Stimulated activated naive CD8-positive, alpha-beta T cell treated with anti-CD3 and anti-CD28 coated beads, Interleukin-15, amount 100 ng/mL, for 72 hours (primary cell): ENCODE results near the gene CRADD.
"Not testable (repeated sequence)": the region's sequence is repeated elsewhere in the genome, so short reads cannot be mapped to it uniquely, and the experiment has no call there.

Experiments used
- ATAC-seq: fragments of 150-1000 bp; cut with Tn5 transposase; 2 replicates; pipeline ENCODE4 v1.10.0; 2021; ENCODE audit warnings: mild to moderate bottlenecking, moderate library complexity
- DNase-seq, 2 donors: peaks; one replicate each; pipeline ENCODE4 v3.0.0; 2021 to 2022
- H3K27ac Mint-ChIP-seq, 2 donors: one replicate each; pipeline ENCODE4 v1.8.0; 2022; ENCODE audit warnings: mild to moderate bottlenecking in 2 of 2, mixed read lengths in 2 of 2, moderate library complexity in 2 of 2
- H3K27me3 Mint-ChIP-seq: one replicate; pipeline ENCODE4 v1.8.0; 2022; ENCODE audit warnings: mixed read lengths
- H3K4me1 Mint-ChIP-seq: one replicate; pipeline ENCODE4 v1.8.0; 2022; ENCODE audit warnings: mild to moderate bottlenecking, mixed read lengths
- H3K4me3 Mint-ChIP-seq, 2 donors: one replicate each; pipeline ENCODE4 v1.8.0; 2022; ENCODE audit warnings: mild to moderate bottlenecking in 2 of 2, mixed read lengths in 2 of 2, moderate library complexity in 1 of 2
- H3K9me3 Mint-ChIP-seq, 2 donors: one replicate each; pipeline ENCODE4 v1.8.0; 2022; ENCODE audit warnings: mixed read lengths in 2 of 2

CRADD gene

GRCh38 chr12:93763746-93764147 is 86.6 kb downstream of the CRADD start:
- peaks cover 68% of the 10 kb centered on the region for H3K4me1 Mint-ChIP-seq
- H3K4me3 Mint-ChIP-seq: no peak overlapping the region
- DNase-seq (no peak), ATAC-seq (no peak)
- H3K27ac Mint-ChIP-seq: no peak overlapping the region
- H3K27me3 Mint-ChIP-seq: no peaks in the 10 kb centered on the region
- no peaks in the 10 kb centered on the region for H3K9me3 Mint-ChIP-seq

DNA sequence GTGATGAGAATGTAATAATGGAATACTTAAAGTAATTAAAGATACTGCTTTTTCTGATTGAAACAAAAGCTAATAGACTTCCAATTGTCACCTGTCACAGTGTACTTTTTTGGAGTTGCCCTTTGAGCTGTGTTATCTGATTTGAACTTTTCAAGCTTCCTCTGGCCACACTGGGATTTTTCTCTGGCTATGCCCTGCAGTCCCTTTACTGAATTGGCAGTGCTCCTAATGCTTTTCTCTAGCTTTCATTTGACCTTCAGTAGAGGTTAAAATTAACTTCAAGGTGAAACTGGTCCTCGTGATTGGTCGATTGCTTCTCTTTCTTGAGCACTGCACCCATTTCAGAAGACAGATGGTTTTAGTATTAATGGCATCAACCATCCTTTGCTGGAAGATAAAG is 89.2 kb downstream of the CRADD start:
- Mint-ChIP-seq H3K4me3 (no peak overlapping the region), H3K4me1 (peaks cover 48% of the 10 kb centered on the region), H3K9me3 (peaks cover 0 to 6% of the 10 kb centered on the region in 2 donors), H3K27me3 (no peaks in the 10 kb centered on the region), H3K27ac (no peak overlapping the region)
- ATAC-seq: no peak
- no peak for DNase-seq

GRCh38 chr12:93766796-93767523 is 89.8 kb downstream of the CRADD start:
- peak; percentile 89 for ATAC-seq
- no peak overlapping the region for H3K27ac Mint-ChIP-seq
- DNase-seq: peak; percentile 22 to 29
- peaks cover 45% of the 10 kb centered on the region for H3K4me1 Mint-ChIP-seq
- peaks cover 0 to 6% of the 10 kb centered on the region in 2 donors for H3K9me3 Mint-ChIP-seq
- peak overlapping the region in 1 of 2 donors; percentile 26 for H3K4me3 Mint-ChIP-seq
- no peaks in the 10 kb centered on the region for H3K27me3 Mint-ChIP-seq

DNA sequence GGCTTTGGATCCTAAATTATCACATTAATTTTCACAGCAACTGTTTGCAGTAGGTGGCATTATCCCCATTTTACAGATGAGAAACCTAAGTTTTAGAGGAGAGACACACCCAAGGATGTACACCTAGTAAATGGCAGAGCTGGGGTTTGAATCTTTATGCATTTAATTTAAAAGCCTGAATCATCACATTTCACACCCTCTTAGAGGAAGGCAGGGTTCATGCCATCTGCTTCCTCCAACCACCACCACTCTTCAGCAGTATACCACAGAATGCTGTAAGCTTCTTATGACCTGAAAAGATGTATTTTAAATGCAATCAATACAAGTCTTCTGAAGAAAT is 90.3 kb downstream of the CRADD start:
- no peaks in the 10 kb centered on the region for H3K27me3 Mint-ChIP-seq
- H3K9me3 Mint-ChIP-seq: peaks cover 0 to 6% of the 10 kb centered on the region in 2 donors
- DNase-seq: no peak
- ATAC-seq: peak; percentile 71
- H3K4me3 Mint-ChIP-seq: peak overlapping the region in 1 of 2 donors; percentile 26
- no peak overlapping the region for H3K27ac Mint-ChIP-seq
- H3K4me1 Mint-ChIP-seq: peaks cover 50% of the 10 kb centered on the region

- H3K27ac Mint-ChIP-seq: no peak overlapping the region
- no peaks in the 10 kb centered on the region for H3K27me3 Mint-ChIP-seq
- H3K9me3 Mint-ChIP-seq: peaks cover 6 to 18% of the 10 kb centered on the region in 2 donors
- no peak overlapping the region for H3K4me3 Mint-ChIP-seq
- ATAC-seq (no peak), DNase-seq (no peak)
- peaks cover 49% of the 10 kb centered on the region for H3K4me1 Mint-ChIP-seq
Measured at GRCh38 chr12:93772003-93772700, 95.0 kb downstream of the CRADD start.

- H3K4me1 Mint-ChIP-seq: peaks cover 44% of the 10 kb centered on the region
- H3K27me3 Mint-ChIP-seq: no peaks in the 10 kb centered on the region
- peaks cover 6 to 18% of the 10 kb centered on the region in 2 donors for H3K9me3 Mint-ChIP-seq
- peak overlapping the region; percentile 54 to 64 for H3K27ac Mint-ChIP-seq
- DNase-seq (peak; percentile 26 to 77), ATAC-seq (peak; percentile 93)
- peak overlapping the region in 1 of 2 donors; percentile 35 for H3K4me3 Mint-ChIP-seq
Measured at GRCh38 chr12:93773122-93773871, 96.1 kb downstream of the CRADD start.

DNA sequence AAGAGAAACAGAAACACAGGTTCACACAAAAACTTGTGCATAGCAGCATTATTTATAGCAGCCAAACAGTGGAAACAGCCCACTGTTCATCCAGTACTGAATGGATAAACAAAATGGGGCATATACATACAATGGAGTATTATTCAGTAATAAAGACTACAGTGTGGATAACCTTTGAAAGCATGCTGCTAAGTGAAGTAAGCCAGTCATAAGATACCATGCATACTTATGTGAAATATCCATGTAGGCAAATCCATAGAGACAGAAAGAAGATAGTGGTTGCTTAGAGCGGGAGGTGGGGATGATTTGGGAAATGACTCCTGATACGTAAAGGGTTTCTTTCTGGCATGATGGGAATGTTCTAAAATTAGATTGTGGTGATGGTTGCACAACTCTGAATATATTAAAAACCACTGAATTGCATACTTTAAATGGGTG is 99.4 kb downstream of the CRADD start:
- ATAC-seq (no peak), DNase-seq (no peak)
- H3K27ac Mint-ChIP-seq: no peak overlapping the region
- H3K4me1 Mint-ChIP-seq: peaks cover 70% of the 10 kb centered on the region
- peak overlapping the region in 1 of 2 donors; percentile 20 for H3K4me3 Mint-ChIP-seq
- H3K27me3 Mint-ChIP-seq: no peaks in the 10 kb centered on the region
- peaks cover 11 to 16% of the 10 kb centered on the region in 2 donors for H3K9me3 Mint-ChIP-seq

- no peak overlapping the region for H3K27ac Mint-ChIP-seq
- no peaks in the 10 kb centered on the region for H3K27me3 Mint-ChIP-seq
- no peak overlapping the region for H3K4me3 Mint-ChIP-seq
- H3K4me1 Mint-ChIP-seq: peaks cover 66% of the 10 kb centered on the region
- H3K9me3 Mint-ChIP-seq: peaks cover 11 to 19% of the 10 kb centered on the region in 2 donors
- no peak for DNase-seq
- no peak for ATAC-seq
Measured at GRCh38 chr12:93777254-93777653, 100.1 kb downstream of the CRADD start.

- ATAC-seq: no peak
- H3K4me1 Mint-ChIP-seq: peaks cover 56% of the 10 kb centered on the region
- no peak overlapping the region for H3K4me3 Mint-ChIP-seq
Measured at GRCh38 chr12:93778306-93778705, 101.1 kb downstream of the CRADD start.

GRCh38 chr12:93778766-93779165 is 101.6 kb downstream of the CRADD start:
- Mint-ChIP-seq H3K27me3 (no peaks in the 10 kb centered on the region), H3K4me3 (no peak overlapping the region), H3K4me1 (peaks cover 53% of the 10 kb centered on the region), H3K27ac (peak overlapping the region in 1 of 2 donors; percentile 46), H3K9me3 (peaks cover 5 to 7% of the 10 kb centered on the region in 2 donors)
- ATAC-seq: no peak
- no peak for DNase-seq

More at GRCh38 chr12:93778306-93778705, 101.1 kb downstream of the CRADD start:
- Mint-ChIP-seq H3K9me3 (peaks cover 8 to 10% of the 10 kb centered on the region in 2 donors), H3K27ac (peak overlapping the region; percentile 46 to 74), H3K27me3 (no peaks in the 10 kb centered on the region)
- no peak for DNase-seq

- Mint-ChIP-seq H3K4me1 (peaks cover 67% of the 10 kb centered on the region), H3K9me3 (peaks cover 5 to 7% of the 10 kb centered on the region in 2 donors), H3K27ac (no peak overlapping the region), H3K4me3 (peak overlapping the region in 1 of 2 donors; percentile 3), H3K27me3 (no peaks in the 10 kb centered on the region)
- DNase-seq (no peak), ATAC-seq (no peak)
Measured at GRCh38 chr12:93780101-93780641, 103.0 kb downstream of the CRADD start.

DNA sequence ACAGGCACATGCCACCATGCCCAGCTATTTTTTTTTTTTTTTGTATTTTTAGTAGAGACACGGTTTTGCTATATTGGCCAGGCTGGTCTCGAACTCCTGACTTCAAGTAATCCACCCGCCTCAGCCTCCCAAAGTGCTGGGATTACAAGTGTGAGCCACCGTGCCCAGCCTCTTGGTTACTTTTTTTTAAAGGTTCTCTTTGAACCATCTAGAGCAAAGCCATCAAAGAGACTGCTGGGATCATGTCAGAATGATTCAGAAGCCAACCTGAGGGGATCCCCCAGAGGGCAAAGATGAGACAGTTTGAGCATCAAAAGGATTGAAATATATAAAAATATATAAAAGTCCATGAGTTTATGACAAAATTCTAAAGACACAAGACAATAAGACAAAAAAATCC is 103.7 kb downstream of the CRADD start:
- not testable (repeated sequence) for H3K9me3 Mint-ChIP-seq, H3K4me3 Mint-ChIP-seq, H3K27me3 Mint-ChIP-seq
- H3K27ac Mint-ChIP-seq: peak overlapping the region in 1 of 2 donors; percentile 12
- ATAC-seq: peak; percentile 63
- peaks cover 74% of the 10 kb centered on the region for H3K4me1 Mint-ChIP-seq
- DNase-seq: peak; percentile 13 to 48

DNA sequence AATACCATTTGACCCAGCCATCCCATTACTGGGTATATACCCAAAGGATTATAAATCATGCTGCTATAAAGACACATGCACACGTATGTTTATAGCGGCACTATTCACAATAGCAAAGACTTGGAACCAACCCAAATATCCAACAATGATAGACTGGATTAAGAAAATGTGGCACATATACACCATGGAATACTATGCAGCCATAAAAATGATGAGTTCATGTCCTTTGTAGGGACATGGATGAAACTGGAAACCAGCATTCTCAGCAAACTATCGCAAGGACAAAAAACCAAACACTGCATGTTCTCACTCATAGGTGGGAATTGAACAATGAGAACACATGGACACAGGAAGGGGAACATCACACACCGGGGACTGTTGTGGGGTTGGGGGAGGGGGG is 104.8 kb downstream of the CRADD start:
- not testable (repeated sequence) for H3K27me3 Mint-ChIP-seq, H3K4me3 Mint-ChIP-seq, ATAC-seq, H3K9me3 Mint-ChIP-seq, H3K27ac Mint-ChIP-seq, DNase-seq
- peaks cover 68% of the 10 kb centered on the region for H3K4me1 Mint-ChIP-seq

GRCh38 chr12:93782853-93783252 is 105.7 kb downstream of the CRADD start:
- H3K4me1 Mint-ChIP-seq: peaks cover 64% of the 10 kb centered on the region
- no peaks in the 10 kb centered on the region for H3K27me3 Mint-ChIP-seq
- no peak overlapping the region for H3K4me3 Mint-ChIP-seq
- peaks cover 7 to 10% of the 10 kb centered on the region in 2 donors for H3K9me3 Mint-ChIP-seq
- H3K27ac Mint-ChIP-seq: peak overlapping the region in 1 of 2 donors; percentile 34
- DNase-seq (no peak), ATAC-seq (no peak)

DNA sequence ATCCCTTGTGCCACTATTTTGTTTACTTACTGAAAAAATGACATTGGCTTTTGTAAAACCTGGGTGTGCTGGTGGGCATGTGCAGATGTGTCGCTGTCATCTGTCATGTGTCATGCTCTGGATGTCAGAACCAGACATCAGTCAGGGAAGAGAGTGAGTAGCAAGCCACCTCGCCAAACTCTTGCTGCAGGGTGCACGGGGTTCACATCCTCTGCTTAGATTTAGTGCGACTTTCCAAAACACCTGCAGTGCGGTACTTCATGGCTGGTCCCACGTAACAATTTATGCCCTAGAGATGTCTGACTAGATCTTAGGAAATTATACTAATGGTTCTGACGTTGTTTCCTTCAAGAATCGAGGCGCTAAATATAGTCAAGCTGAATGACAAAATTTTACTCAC is 106.7 kb downstream of the CRADD start:
- Mint-ChIP-seq H3K27me3 (no peaks in the 10 kb centered on the region), H3K9me3 (peaks cover 11 to 14% of the 10 kb centered on the region in 2 donors), H3K4me3 (peak overlapping the region; percentile 63 to 64), H3K4me1 (peaks cover 59% of the 10 kb centered on the region), H3K27ac (peak overlapping the region; percentile 50 to 96)
- ATAC-seq (peak; percentile 79), DNase-seq (peak; percentile 49 to 57)
